ENCODE measurements around the gene SNCG.

DNA sequence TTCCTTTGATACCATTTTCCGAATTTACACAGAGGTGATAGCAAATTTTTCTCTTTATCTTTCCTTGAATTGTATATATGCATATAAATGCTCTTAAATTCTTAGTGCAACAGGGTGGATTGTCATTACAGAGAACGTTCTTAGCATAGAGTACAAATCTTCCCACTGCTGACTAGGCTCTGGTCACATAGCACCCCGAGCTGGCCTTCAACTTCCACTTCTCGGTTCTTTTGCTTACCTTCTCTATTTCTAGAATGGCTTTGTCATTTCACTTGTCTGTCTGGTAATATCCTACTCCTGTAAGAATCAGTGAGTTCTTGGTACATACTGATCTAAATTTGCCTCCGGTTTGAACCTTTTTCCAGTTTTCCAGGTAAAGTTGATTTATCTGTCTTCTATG lies 23.3 kb downstream of the SNCG start:
- TF ChIP-seq CTCF (conservative IDR thresholded peaks at IDR 0.05 in 1 of 2, IDR thresholded peaks at IDR 0.05 in 1 of 2; ENCODE audit: extremely low read depth in 1 of 2, insufficient read depth in 1 of 2, low read depth in 1 of 2, low read length in 2 of 2) (no peak), EZH2 (IDR thresholded peaks at IDR 0.05; ENCODE audit: borderline replicate concordance, low read length) (no peak)
